Prostate gland (tissue), 2 donors: ENCODE data around the gene ABCA7. TPM values are rescaled to one million over a fixed set of nuclear protein-coding genes. Genes with fewer than 3 reads are reported as not detected.

ENCODE experiments used
- DNase-seq: peaks from one replicate; pipeline ENCODE4 v3.0.0-alpha.2; 2019; ENCODE audit warnings: low spot score
- H3K27ac ChIP-seq, 2 donors: fragments of 200-600 bp; sonication (generic); 2 replicates each; pipeline ENCODE4 v1.5.1; 2017 to 2019
- H3K27me3 ChIP-seq: fragments of 200-600 bp; sonication (generic); replicated peaks from 2 replicates; pipeline ENCODE4 v1.5.1; 2019; ENCODE audit not compliant: insufficient read depth
- H3K36me3 ChIP-seq, 2 donors: fragments of 200-600 bp; sonication (generic); 1 replicate in 1 of 2; 2 replicates in 1 of 2; pipeline versions ENCODE4 v1.5.1 to v1.8.1; 2017 to 2019
- H3K4me1 ChIP-seq: fragments of 200-600 bp; sonication (generic); replicated peaks from 2 replicates; pipeline ENCODE4 v1.5.1; 2019
- H3K4me3 ChIP-seq, 2 donors: fragments of 200-600 bp; sonication (generic); 2 replicates each; pipeline ENCODE4 v1.5.1; 2017 to 2019
- H3K9me3 ChIP-seq: fragments of 200-600 bp; sonication (generic); 2 replicates; pipeline ENCODE4 v1.5.1; 2017
- CTCF ChIP-seq, 4 experiments: fragments of 200-600 bp in 2 of 4; fragments of 450-650 bp in 2 of 4; sonication (generic) in 2 of 4; IDR thresholded peaks; 1 replicate in 3 of 4; 2 replicates in 1 of 4; pipeline ENCODE4 v1.5.1; 2016 to 2019; ENCODE audit warnings: antibody characterized with exemption in 4 of 4, mild to moderate bottlenecking in 2 of 4, moderate library complexity in 2 of 4
- POLR2A ChIP-seq: fragments of 450-650 bp; IDR thresholded peaks from one replicate; pipeline ENCODE4 v1.6.1; 2016; ENCODE audit warnings: antibody characterized with exemption, mild to moderate bottlenecking
- POLR2AphosphoS5 ChIP-seq: sonication (generic); formaldehyde crosslinking; IDR thresholded peaks from one replicate; pipeline ENCODE4 v1.6.1; 2017; ENCODE audit warnings: antibody characterized with exemption
- WGBS: methylation state at CpG from one replicate; pipeline ENCODE4 v1.1.5; 2018; 5-methylcytosine and 5-hydroxymethylcytosine counted together
- intact Hi-C: fragments of 100-400 bp; cut with DNase I; formaldehyde crosslinking; loops from one replicate; pipeline ENCODE4 v1.14.2; 2022
- total RNA-seq, 2 donors: library from RNA; depleted of rRNA; stranded (reverse); fragments of >200 nt; gene quantifications; one replicate each; pipeline ENCODE4 v1.1.0, GENCODE V29; 2016

The ABCA7 gene
- total RNA-seq, 2 donors from 2014 or later, result 16.2 to 25.1 TPM

- Histone ChIP-seq H3K4me3 (no peak overlapping the region), H3K27me3 (no peaks in the 10 kb centered on the region), H3K36me3 (no peaks in the 10 kb centered on the region), H3K9me3 (peaks cover 6% of the 10 kb centered on the region), H3K4me1 (no peaks in the 10 kb centered on the region), H3K27ac (no peak overlapping the region)
- no peak for DNase-seq
- 98% methylated on average over 5 of the region's 5 CpGs for WGBS
- intact Hi-C loops, result no loop called here
- no peak for TF ChIP-seq POLR2A
- no peak for TF ChIP-seq CTCF (IDR thresholded peaks at IDR 0.05)
- TF ChIP-seq POLR2AphosphoS5, result no peak
These were observed 18.2 kb downstream of the ABCA7 start for GRCh38 chr19:1058112-1058511.

GRCh38 chr19:1060689-1061088 lies 20.8 kb downstream of the ABCA7 start:
- 93% methylated on average over 5 of the region's 5 CpGs for WGBS
- Histone ChIP-seq H3K36me3 (no peaks in the 10 kb centered on the region), H3K27ac (no peak overlapping the region), H3K4me3 (no peak overlapping the region), H3K4me1 (no peaks in the 10 kb centered on the region), H3K27me3 (no peaks in the 10 kb centered on the region), H3K9me3 (peaks cover 6% of the 10 kb centered on the region)
- intact Hi-C loops, result no loop called here
- DNase-seq, result no peak
- TF ChIP-seq CTCF (IDR thresholded peaks at IDR 0.05) (no peak), POLR2A (no peak), POLR2AphosphoS5 (no peak)

- intact Hi-C loops, result no loop called here
- no peaks in the 10 kb centered on the region for H3K27me3 ChIP-seq
- no peak overlapping the region for H3K27ac ChIP-seq
- H3K4me1 ChIP-seq, result peaks cover 5% of the 10 kb centered on the region
- WGBS, result 96% methylated on average over 20 of the region's 20 CpGs
- DNase-seq, result no peak
- TF ChIP-seq POLR2A (no peak), CTCF (IDR thresholded peaks at IDR 0.05) (no peak), POLR2AphosphoS5 (no peak)
- no peak overlapping the region for H3K4me3 ChIP-seq
- H3K9me3 ChIP-seq, result peaks cover 4% of the 10 kb centered on the region
- H3K36me3 ChIP-seq, result no peaks in the 10 kb centered on the region
These were observed 22.1 kb downstream of the ABCA7 start for GRCh38 chr19:1061987-1062386.

GRCh38 chr19:1062387-1063029 lies 22.6 kb downstream of the ABCA7 start:
- intact Hi-C loops, result no loop called here
- 91% methylated on average over 17 of the region's 17 CpGs for WGBS

More at GRCh38 chr19:1062387-1063029, 22.6 kb downstream of the ABCA7 start:
- no peak for DNase-seq
- peaks cover 6% of the 10 kb centered on the region for H3K4me1 ChIP-seq
- TF ChIP-seq POLR2A, result no peak
- TF ChIP-seq CTCF (IDR thresholded peaks at IDR 0.05), result no peak
- no peak for TF ChIP-seq POLR2AphosphoS5
- H3K9me3 ChIP-seq, result no peaks in the 10 kb centered on the region
- peaks cover 2% of the 10 kb centered on the region for H3K27me3 ChIP-seq
- H3K4me3 ChIP-seq, result no peak overlapping the region
- no peaks in the 10 kb centered on the region for H3K36me3 ChIP-seq
- no peak overlapping the region for H3K27ac ChIP-seq
